Cortex of kidney (tissue), 1 donor: ENCODE data around the gene AMOTL1.

Source experiments
- DNase-seq: peaks from one replicate; lab custom pipeline; 2025; lab: John Stamatoyannopoulos, UW

The AMOTL1 gene, protein sequence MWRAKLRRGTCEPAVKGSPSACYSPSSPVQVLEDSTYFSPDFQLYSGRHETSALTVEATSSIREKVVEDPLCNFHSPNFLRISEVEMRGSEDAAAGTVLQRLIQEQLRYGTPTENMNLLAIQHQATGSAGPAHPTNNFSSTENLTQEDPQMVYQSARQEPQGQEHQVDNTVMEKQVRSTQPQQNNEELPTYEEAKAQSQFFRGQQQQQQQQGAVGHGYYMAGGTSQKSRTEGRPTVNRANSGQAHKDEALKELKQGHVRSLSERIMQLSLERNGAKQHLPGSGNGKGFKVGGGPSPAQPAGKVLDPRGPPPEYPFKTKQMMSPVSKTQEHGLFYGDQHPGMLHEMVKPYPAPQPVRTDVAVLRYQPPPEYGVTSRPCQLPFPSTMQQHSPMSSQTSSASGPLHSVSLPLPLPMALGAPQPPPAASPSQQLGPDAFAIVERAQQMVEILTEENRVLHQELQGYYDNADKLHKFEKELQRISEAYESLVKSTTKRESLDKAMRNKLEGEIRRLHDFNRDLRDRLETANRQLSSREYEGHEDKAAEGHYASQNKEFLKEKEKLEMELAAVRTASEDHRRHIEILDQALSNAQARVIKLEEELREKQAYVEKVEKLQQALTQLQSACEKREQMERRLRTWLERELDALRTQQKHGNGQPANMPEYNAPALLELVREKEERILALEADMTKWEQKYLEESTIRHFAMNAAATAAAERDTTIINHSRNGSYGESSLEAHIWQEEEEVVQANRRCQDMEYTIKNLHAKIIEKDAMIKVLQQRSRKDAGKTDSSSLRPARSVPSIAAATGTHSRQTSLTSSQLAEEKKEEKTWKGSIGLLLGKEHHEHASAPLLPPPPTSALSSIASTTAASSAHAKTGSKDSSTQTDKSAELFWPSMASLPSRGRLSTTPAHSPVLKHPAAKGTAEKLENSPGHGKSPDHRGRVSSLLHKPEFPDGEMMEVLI

DNA sequence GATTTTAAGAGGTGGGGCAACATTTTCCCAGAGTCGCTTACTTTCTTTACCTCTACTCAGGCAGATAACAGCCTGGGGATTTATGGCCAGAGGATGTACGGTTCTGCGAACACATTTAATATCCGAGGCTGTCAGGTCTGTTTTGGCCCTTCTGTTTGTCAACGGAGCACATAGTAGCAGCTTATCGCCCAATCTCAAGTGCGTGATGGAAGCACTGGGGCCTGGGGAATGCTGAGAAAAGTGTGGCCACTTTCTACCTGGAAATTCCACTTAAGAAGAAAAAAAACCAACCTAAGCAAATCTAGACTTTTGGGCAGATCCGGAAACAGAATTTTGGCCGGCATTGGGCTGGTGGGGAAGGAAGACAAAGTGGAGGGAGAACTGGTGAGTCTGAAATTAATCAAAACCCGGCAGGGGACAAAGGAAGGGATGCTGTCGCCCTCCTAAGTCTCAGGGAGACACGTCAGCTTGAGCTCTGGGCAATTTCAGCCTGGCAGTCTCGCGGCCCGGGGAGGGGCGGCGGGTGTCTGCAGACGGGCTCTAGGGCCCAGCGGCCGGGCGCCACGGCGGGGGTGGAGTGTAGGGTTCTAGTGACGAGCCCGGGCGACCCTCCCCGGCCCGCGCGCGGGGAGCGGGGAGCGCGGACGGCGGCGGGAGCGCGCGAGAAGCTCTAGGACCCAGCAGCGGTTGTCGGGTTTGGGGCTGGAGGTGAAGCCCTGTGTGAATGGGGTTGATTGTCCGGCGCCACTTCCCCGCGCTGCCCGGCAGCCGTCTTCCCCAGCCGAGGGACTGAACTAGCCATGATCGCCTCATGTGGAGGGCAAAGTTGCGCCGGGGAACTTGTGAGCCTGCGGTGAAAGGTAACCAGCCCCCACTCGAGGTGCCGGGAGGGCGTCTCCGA, at the start of gene AMOTL1:
Gene AMOTL1, plus strand, starts transcription at position 656 of the 901 bp plus-strand sequence. Its CDS starts 156 bp downstream, at position 812.
- DNase-seq: no peak

DNA sequence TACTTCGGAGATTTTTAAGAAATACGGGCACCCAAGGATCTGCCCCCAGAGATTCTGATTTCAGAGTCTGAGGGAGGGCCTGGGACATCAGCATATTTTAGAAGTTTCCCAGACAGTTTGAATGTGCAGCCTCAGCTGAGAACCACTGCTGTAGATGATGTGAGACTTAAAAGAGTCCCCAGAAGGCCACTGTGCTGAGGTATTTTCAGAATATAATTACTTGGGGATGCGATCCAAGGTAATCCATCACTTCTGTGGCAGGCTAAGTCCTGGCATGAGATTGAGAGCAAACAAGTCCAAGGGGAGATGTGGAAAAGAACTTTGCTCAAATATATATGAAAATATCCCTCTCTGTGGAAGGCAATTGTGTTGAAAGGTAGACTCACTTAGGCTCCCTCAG, 48.3 kb upstream of the AMOTL1 start:
- no peak for DNase-seq

DNA sequence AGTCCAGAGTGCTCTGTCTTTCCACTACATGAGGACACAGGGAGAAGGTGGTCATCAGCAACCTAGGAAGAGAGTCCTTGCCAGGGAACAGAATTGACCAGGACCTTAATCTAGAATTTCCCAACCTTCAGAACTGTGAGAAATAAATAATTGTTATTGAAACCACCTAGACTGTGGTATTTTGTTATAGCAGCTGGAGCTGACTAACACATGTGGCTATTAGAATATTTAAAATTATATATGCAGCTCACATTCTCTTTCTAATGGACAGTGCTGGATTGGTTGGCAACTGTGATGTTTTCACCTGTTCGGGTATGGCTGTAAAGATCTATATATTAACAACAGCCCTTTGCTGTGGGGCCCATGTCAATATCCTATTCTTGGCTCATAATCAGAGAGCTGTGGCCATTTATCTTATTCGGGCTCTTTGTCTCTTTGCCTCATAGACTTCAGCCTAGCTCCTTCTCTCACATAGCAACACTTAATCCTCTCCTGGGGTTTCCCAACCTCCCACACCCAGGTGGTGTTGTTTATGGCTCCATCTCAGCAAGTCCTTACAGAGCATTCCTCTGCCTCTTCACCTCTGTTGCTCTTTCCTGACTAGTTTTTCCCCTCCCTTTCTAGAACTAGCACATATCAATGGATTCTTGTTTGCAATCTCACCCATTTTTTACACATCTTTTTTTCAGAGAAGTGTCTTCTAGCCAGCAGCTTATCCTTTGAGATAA, 46.4 kb upstream of the AMOTL1 start:
- DNase-seq: no peak

DNA sequence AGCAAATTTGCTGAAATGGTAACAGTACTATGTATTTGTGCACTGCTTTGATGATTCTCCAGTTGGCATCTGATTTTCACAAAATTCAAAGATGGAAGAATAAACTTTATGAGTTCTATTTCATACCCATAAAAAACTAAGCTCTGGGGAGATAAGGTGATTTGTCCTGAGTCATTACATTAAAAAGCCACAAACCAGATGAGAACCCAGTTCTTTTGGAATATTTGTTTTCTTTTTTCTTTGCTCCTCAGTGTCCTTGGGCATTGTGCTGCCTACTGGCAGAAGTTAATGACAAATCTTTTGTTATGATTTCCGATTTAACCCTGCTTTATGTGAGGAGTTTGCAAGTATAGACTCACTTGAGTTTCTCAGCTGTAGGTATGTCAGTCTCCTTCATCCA, 45.4 kb upstream of the AMOTL1 start:
- DNase-seq: no peak

DNA sequence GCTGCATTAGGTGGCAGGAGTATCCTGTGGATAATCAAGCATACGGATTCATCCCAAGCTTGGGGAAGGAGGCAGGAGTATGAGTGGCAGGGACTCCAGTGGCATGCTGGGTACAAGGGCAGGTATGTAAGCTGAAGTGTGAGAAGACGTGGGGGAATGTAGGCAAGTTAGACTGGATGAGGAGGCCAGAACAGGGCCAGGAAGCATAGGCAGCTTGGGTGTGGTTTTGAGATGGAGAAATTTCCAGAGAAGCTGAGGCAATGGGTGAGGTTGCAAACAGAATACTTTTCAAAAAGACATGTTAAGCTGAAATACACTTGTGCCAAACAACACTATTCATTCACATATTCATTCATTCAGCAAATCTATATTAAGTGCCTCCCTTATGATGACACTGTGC, 43.1 kb upstream of the AMOTL1 start:
- no peak for DNase-seq

DNA sequence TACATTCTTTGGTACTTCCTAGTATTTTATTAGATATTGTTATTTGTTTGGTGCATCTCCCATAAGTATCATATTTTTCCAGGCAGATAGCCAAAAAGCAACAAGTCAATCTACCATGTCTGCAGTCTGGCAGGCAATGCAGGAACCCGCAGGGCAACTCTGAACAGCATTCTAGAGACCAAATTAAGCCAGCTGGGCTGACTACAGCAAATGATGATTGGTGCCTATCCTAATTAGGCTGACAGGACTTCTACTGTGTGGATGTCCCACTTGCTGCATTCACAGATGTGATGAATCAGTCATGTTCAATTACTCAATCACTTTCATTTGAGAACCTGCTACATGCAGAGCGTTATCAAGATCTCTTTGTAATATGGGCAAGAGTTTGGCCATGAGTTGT, 40.3 kb upstream of the AMOTL1 start:
- DNase-seq: no peak

DNA sequence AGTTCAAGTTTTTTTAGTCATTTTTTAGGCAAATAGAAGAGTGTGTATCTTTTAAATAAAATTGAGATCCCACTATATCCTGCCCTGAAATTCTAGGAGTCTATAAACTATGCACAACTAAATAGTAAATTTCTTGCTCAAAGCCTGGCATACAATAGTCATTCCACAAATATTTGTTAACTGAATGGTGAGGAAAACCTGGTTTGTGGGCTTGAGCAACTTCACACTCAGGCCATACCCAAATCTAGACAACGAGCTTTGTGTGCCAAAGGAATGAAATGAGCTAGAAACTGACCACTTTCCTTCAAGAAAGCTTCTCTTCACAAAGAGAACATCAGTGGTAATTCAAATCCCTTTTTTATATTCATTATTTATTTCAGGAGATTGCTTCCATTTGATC, 39.6 kb upstream of the AMOTL1 start:
- no peak for DNase-seq

DNA sequence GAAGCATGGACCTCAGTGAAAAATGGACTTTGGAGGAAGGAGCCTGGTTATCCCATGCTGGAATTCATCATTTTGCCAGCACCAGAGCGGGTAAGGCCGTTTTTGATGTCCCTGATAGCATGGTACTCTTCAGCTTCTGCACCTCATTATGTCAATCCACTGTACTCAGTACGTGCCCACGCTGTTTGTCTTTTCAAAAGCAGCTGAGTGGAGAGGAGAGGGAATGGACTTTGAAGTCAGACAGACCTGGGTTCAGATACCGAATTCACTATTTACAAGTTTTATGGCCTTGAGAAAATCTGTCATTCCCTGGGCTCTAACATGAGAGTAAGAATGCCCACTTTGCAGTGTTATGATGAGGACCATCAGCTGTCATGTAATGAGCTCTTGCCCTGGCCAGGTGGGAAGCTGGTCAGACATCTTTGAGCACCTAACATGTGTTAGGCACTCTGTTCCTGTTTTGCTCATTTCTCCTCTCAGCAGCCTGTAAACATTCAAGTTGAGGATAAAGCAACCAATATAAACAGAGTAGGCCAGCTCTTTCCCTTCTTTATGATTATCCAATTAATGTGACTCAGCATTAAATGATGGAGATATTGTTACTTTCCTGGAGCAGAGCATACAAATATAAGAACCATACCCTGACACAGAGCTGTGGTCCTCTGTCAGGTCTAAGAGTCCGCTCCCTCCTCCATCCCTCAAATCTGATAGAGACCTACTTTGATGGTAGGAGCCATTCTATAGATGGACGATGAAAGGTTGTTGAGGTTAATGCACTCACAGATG, 39.0 kb upstream of the AMOTL1 start:
- DNase-seq: no peak

DNA sequence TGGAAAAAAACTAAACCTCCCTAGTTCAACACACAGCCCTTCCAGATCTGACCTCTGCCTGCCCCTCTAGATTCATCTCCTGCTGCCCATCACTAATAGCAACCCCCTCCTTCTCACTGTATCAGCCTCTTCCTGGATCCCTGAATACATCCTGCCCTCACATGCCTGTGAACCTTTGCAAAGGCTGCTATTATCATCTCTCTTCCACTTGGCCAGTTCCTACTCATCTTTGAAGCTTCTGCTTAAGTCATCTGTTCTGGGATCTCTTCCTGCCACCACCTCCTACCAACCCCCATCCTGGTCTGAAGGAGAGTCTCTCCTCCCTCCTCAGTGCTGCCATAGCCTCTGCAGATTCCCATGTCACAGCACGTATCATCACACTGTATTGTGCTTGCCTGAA, 38.0 kb upstream of the AMOTL1 start:
- DNase-seq: no peak

DNA sequence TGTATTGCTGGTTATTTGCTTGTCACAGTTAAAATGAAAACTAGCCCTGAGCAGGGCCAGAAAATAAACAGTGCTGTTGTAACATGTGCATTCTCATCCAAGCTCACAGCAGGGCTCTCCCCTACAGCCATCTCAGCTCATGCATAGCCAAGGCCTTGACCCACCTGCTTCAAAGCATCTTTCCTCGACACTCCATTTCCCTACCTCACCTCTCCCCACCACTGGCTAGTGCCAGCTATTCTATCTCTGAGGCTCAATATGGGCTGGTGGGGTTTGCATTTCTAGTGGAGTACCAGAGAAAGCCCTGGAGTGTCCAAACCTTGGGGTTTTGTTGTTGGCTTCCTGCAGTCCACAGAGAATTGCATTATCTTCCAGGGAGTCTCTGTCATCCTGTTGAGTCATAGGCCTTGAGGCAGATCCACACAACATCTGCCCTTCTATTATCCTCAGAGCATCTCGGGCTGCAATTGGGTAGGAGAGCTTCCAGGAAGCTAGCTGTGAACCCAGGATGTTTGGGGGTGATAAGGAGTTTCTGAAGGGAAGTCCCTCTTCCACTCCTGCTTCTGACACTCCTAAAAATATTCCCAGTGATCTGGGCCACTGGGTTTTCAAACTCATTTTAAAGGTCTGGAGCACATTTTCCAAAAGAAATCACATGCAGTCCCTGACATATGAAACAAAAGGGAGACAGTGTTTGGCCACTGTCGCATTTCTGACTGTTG, 36.1 kb upstream of the AMOTL1 start:
- no peak for DNase-seq

DNA sequence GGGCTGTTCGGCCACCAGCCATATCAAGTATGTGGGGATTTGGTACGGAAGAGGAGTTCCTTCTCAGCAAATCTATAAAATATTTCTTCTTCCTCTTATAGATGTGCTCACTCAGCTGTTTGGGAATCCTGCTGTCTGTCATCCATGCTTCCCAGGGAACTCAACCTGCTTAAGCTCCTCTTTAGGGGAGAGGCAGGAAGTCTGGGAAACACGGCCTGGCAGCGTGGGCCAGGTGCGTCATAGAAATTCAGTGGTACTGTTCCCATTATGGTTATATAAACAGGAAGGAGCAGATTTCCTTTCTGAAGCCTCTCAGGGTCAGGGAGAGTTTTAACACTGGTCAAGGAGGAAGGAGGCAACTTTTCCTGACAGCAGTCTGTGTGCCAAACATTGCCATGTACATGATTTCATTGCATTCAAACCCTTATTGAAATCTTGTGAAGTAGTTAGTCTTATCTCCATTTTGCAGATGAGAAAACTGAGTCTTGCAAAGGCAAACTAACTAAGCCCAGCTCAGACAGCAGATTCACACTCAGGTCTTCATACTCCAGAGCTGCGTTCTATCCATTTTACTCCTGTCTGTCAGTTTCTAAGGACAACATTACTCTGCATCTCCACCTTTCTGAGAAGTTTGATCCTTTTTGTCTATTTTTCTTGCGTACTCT, 35.4 kb upstream of the AMOTL1 start:
- DNase-seq: no peak

DNA sequence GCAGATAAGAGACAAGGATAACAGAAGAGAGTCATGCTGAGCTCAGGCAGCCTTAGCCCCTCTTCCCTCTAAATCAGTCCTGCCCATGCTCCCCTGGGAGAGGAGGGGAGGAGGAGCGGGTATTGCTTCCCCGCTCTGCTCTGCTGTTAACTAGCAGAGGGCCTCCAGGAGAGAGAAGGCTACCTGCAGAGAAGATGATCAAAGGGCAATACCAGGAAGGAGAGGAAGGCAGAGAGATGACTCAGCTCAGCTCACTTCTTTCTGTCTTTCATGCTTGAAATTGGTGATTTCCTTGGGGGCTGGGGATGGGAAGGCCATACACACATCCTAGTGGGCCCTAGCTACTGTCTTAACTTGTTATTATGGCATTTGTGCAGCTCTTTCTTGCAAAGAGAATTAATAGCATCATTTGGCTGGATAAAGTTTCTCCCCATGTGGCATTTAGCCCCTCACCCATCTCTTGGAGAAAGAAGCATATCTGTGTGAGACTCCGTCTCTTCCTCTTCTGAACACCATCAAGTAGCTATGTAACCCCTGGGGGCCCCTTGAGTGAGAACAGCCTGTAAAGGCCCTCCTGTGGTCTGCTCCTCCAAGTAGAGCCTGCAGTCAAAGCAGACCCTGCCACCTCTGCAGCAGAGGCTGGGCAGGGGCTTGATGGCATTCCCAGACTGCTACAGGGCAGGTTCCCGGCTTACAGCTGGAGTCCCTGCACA, 33.4 kb upstream of the AMOTL1 start:
- DNase-seq: no peak

DNA sequence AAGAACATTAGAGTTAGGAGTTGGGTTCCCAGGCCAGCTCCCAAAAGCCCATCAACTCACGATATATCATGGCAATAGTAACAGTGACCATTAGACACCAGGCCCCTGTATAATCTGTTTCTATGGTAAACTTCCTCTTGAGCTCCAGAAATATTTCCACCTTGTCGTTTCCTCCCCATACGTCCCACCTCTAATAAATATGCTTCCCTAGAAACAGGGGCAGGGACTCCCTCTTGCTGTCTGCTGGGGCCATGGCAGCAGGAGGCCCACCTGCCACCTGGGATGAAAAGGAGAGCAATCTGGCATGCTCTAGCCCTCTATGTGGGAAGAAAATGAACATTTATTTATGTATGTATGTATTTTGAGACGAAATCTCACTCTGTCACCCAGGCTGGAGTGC, 32.2 kb upstream of the AMOTL1 start:
- no peak for DNase-seq

DNA sequence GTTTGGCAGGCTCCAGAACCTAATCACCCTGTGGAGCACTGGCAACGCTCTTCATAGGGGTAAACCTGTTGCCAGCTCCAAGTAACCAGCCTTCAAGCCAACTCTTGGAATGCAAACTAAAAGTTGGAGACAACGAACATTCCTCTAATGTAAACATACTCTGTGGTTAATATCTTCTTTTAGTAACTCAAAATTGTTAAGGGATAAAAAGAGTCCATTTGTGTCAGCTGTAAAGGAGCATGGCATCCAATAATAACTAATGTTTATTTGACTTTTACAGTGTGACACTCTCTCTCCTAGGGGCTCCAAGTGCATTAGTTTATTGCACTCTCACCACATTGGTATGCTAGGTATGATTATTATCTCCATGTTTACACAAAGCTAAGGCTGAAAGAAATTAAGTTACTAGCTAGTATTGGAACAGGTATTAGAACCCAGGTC, 31.0 kb upstream of the AMOTL1 start:
- DNase-seq: no peak

DNA sequence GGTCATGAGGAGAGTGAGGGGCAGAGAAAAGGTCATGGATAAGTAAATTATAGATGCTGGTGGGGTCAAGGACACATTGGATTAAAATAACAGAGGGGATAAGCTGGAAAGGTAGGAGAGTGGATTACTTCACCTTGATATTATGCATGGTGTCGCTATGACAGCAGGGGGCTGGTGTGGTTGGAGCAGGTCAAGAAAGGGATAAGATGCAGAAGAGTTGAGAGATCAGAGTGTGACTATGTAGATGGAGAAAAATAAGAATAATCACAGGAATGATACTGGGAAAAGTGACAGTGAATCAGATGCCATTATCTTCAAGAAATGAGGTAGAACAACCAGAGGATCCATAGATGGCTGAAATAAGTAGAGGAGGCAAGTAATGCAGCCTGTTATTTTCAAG, 29.4 kb upstream of the AMOTL1 start:
- no peak for DNase-seq

DNA sequence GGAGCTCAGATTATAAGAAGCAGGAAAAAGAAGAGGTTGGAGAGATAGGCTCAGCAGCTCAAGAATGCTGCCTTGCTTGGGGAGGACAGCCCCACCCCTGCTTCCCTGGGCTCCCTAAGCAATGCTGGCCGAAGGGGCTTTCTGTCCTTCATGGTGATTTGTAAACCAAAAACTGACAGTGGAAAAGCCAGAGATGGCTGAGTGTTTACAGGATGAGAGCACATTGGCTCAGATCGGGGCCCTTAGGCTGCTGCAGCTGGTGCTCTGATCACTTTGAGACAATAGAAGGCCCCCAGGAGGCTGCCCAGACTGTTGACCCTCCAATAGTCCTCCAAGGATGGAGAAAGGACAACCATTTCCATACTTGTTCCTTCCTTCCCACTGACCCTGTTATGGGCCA, 28.8 kb upstream of the AMOTL1 start:
- DNase-seq: no peak

DNA sequence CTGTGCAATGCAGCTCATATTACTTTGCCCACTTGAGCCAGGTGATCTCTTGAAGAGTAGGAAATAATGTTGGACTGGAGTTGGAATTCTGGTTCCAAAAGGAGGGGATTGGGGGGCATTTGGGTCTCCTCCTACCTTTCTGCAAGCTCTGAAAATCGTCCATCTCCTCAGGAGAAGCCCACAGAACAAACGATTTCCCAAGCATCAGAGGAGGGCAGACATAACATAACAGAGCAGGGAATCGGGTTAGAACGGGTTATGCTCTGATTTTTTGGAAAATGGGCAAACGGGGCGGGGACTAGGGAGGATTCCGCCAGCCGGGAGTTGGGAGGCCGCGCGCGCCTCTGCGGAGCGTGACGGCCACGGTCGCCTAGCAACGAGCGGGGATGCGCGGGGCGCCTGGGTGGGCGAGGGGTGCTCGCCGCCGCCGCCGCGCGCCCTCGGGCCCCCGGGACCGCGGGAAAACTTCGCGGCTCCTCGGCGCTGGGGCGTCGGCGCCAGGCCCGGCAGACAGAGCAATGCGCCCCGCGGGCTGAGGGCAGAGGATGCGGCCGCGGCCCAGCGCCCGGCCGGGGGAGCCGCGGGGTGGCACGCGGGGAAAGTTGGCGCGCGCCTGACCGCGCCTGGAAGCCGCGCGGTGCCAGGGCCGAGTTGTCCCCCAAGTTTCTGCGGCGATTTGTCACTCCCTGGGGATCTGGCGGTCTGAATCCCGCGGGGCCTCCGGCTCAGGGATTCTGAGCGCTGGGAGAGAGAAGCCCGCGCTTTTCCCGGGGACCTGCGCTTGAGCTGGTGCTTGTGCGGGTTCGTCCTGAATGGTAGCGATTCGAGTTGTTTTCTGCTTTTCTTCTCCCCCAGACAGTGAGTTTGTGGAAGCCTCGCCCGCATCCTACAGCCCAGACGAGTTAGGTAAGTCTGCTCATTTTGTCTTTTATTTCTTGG, 27.8 kb upstream of the AMOTL1 start:
- DNase-seq: no peak
